Stimulated activated CD8-positive, alpha-beta memory T cell treated with anti-CD3 and anti-CD28 coated beads, Interleukin-15, amount 100 ng/mL, for 1 hour (primary cell): ENCODE data around the gene GNL3L.
"Not testable (repeated sequence)": the region's sequence is repeated elsewhere in the genome, so short reads cannot be mapped to it uniquely, and the experiment has no call there.

Experiments
- DNase-seq: peaks from one replicate; pipeline ENCODE4 v3.0.0-alpha.2; 2020; ENCODE audit warnings: low read depth

The GNL3L gene, protein sequence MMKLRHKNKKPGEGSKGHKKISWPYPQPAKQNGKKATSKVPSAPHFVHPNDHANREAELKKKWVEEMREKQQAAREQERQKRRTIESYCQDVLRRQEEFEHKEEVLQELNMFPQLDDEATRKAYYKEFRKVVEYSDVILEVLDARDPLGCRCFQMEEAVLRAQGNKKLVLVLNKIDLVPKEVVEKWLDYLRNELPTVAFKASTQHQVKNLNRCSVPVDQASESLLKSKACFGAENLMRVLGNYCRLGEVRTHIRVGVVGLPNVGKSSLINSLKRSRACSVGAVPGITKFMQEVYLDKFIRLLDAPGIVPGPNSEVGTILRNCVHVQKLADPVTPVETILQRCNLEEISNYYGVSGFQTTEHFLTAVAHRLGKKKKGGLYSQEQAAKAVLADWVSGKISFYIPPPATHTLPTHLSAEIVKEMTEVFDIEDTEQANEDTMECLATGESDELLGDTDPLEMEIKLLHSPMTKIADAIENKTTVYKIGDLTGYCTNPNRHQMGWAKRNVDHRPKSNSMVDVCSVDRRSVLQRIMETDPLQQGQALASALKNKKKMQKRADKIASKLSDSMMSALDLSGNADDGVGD

DNA sequence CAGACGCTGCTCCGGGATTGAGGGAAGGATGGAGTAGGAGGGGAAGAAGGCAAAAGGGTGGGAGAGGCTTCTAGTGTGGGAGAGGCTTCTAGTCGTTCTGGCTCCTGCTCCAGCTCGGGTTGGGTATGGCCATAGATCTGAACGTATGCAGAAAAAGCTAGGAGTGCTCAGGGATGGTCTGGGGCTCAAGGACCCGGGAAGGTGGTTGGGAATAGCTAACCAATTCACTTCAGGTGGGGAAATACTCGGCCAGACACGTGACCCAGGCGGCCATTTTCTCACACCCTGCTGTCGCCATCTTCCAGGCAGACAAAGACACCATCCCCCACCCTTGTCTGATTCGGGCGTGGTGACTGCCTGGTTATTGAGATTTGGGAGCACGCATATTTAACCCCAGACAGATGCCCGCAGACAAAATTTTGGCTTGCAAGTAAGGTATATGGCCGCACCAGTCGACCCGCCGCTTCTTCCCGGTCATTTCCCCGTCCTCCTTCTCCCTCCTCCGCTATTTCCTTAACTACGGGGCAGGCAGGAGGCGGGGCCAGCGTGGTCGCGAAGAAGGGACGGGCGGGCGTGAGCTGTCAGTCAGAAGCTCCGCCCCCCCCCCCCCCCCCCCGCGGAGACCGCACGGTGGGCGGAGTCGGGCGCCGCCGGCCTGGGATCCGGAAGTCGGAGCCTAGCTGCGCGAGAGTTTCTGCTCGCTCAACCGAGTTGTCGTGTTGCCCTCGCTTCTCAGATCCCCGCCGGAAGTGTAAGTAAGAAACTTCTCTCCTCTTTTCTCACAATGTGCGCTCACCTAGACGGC, at the start of gene GNL3L:
GNL3L (plus strand) TSS at position 668 of the 805 bp plus-strand sequence. CDS start 2,348 bp downstream, outside the sequence.
- DNase-seq, result peak; percentile 51

DNA sequence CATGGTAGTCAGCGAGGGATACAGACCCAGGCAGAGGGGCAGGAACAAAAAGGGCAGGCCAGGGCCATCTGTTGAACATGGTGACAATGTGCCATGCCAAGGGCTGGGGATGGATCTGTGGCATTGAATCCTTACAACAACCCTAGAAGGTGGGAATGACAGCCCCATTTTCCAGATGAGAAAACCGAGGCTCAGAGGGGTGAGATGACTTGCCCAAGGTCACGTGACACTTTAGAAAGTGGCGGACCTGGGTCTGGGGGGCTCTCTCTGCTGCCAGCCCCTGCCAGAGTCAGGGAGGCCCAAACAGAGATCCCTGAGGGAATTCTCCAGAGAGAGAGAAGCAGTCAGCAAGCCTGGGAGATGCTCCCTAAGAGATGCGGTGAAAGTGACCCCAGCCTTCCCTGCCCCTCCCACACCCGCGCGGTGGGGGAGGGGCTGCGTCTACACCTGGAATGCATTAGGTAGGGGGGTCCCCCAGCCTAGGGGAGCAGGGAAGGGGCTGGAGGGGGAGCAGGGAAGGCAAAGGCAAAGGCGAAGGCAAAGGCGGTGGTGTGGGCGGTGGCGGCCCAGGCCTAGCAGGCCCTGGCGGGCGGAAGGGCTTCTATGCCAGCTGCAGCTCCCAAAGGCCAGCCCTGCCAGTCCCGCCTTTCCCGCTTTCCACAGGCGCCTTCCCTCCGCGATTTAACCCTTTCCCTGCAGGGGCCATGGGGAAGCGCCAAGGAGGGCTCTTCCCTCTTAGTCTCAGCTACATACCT, 47.0 kb upstream of the GNL3L start:
- DNase-seq, result no peak

DNA sequence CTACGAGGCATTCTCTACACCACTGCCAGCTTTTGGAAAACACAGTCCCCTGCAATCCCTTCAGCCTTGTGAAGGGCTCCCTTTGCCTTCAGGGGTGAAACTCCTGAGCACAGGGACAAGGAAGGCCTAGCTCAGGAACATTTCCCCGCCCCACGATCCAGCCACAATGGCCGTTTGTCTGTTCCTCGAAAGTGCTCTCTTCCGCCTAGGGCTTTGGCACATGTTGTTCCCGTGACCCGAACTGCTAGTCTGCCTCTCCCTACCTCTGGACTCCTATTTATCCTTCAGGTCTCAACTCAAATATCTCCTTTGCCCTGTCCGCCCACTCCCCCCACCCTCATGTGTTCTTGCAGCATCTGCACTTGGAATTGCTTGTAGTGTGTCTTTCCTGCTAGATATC, 46.1 kb upstream of the GNL3L start:
- no peak for DNase-seq

DNA sequence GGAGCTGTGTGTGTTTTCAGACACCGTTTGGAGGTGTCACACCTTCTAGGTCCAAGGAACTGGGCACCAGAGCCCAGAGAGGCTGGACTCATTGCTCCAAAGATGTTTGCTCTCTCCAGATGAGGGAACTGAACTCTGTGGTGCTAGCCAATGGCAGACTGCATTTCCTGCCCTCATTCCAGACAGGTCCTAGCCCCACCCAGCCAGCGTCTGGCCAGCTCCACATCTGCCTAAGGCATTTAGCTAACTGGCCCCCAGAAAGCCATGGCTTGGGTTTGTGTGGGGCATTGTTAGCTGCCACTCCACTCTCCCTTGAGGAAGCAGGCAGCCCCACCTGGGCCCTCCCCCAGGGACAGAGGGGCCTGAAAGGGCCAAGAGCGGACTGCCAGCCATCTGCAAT, 45.4 kb upstream of the GNL3L start:
- DNase-seq, result no peak

DNA sequence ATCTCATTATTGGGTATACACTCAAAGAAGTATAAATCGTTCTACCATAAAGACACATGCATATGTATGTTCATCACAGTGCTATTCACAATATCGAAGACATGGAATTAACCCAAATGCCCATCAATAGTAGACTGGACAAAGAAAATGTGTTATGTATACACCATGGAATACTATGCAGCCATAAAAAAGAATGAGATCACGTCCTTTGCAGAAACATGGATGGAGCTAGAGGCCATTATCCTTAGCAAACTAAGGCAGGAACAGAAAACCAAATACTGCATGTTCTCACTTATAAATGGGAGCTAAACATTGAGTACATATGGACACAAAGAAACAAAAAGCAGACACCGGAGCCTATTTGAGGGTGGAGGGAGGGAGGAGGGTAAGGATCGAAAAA, 40.2 kb upstream of the GNL3L start:
- not testable (repeated sequence) for DNase-seq

DNA sequence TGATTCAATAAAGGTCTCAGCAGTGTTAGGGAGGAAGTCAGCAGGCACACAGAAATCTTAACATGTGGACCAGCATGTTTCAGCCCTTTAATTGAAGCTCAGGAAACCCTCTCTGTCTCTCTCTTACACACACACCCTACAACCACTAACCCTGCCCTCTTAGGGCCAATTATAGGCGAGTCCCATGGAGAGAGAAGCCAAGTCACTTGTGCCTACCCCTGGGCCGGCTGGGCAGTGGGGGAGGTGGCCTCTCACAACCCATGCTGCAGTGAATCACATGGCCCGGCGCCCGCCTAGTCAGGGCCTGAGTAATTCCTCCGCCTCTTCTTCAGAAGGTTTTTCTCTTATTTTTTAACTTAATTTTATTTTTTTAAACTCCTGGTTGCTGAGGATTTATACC, 37.7 kb upstream of the GNL3L start:
- DNase-seq, result no peak

DNA sequence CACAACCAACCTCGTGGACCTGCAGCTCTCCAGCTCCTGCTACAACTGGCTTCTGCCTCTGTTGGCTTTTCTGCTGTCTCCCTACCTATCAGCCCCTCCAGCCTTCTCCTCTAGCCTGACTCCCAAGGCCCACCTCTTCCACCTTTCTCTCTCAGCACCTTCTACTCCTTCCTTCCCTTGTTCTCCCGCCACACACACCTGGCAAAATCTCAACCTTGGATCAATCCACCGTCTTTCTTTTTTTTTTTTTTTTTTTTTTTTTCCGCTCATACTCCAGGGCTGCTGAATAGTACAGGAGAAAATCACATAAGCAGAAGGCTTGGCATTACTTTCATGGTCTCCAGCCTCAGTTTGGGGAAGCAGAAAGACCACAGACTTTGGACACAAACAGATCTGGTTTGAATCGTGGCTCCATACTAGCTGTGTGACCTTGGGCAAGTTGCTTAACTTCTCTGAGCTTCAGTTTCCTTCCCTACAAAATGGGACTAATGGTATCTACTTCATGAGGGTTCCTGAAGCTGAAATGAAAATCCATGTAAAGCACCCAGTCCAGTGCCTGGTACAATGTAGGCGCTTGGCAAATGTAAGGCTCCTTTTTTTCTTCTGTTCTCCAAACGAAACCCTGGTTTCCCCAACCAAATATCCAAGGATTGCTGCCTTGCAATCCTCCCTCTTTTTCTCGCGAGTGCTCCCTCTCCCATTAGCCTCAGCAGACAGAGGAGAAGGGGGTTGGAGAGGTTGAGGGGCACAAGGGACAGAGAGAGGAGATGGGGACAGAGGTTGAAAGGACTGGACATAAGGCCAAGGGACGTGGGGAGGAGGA, 35.6 kb upstream of the GNL3L start:
- DNase-seq, result no peak

DNA sequence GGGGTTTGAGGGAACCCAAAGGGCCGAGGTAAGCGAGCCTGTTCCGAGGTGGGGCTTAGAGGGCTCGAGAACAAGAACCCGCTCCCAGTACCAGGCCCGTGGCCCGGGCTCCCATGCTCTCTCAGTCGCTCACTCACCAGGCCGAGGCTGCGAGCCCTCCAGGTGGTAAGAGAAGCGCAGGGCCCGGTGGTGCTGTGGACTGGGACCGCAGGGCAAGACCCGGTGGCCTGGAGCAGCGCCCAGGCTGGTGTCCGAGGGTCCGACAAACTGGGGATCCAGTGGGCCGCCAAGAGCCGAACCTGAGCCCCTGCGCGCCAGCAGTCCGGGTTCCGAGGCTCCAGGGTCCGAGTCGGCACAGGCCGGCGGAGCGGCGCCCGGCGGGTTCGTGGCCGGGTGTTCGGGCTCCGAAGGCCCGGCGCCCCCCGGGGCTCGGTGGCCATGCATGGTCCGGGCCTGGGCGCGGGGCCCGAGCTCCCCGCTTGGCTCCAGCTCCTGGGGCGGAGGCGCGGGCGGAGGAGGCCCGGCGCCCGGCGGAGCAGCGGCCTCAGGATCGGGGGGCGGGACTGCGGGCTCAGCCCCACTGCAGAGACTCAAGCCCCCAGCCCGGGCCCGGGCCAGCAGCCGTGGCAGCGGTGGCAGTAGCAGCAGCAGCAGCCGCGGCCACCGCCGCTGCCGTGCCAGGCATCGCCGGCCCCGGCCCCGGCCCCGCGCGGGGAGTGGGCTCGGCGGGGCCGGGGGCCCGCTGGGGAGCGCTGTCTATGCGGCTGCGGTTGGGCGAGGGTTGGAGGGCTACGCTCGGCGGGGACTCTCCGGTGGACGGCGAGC, 34.8 kb upstream of the GNL3L start:
- no peak for DNase-seq

DNA sequence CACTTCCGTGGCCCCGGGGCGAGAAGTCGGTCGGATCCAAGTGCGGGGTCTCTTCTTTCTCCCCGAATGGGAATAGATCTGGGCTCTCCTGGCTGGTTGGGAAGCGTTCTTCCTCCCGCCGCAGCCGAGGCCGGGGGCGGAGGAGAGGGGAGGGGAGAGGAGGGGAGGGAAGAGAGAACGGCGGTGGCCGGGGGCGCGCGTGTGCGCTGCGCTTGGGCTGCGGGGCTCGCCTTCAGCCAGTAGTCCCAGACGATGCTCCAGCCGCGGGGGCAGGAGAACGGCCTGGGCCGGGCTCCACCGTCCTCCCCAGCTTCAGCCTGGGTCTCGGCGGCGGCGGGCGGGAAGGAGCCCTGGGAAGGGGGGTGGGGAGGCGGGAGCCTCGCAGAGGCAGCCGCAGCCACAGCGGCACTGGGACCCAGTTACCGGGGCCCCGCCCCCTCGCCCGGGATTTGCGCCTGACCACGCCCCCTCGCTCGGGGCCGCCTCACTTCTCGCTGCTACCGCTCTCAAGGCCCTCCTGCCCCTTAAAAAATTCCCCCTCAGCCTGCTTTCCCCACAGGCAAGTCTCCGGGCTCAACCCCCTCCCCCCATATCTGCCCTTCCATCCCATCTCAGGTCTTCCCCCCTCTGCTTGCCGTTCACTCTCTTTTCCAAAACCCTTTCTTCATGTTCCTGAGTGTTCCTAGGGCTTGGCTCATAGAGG, 34.1 kb upstream of the GNL3L start, which contains the start of gene FGD1:
FGD1 (minus strand) TSS at position 421 of the 703 bp plus-strand sequence. CDS start 802 bp downstream, outside the sequence.
- DNase-seq, result peak; percentile 1

DNA sequence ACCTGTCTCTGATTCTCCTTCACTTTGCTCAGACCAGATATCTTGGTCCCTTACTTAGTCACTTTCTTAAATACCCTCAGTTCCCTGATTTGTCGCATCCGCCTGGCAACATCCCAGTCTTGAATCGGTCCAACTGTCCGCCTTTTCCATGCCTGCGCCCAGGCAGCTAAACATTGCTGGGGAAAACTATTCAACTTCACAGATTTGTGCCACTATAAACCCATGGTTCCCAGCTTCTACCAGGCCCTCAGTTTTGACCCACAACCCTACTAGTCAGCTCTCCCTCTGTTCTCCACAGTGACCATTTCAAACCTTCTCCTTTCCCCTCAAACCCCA, 33.5 kb upstream of the GNL3L start:
- no peak for DNase-seq

DNA sequence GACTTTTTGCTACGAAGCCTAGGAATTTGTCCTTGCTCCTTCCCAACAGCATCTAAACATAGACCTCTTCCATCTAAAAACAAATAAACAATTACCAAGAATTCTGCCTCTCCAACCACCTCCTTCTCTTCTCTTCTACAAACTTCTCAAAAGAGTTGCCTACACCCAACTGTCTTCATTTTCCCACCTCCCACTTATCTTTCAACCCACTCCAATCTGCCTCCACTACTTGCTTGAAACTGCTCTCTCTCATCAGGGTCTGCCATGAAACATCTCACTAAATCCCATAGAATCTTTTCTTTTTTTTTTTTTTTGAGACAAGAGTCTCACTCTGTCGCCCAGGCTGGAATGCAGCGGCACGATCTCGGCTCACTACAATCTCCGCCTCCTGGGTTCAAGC, 33.1 kb upstream of the GNL3L start:
- DNase-seq, result no peak

DNA sequence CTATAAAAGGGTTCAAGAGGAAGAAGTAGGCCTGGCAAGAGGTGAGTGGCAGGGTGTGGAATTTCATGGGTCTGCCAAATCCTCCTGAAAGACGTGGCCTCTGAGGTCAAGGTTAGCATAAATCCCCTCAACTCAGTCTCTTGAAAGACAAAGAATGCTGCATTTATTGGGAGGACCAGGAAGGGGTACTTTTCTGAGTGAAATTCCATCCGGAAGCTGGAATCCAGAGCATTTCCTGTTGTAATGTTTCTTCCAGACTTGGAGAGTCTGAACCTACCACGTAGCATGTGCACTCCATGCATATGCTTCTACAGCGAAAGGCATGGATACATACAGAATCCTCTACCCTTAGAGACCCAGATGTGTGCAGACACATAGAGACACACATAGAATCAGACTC, 20.6 kb upstream of the GNL3L start:
- no peak for DNase-seq

DNA sequence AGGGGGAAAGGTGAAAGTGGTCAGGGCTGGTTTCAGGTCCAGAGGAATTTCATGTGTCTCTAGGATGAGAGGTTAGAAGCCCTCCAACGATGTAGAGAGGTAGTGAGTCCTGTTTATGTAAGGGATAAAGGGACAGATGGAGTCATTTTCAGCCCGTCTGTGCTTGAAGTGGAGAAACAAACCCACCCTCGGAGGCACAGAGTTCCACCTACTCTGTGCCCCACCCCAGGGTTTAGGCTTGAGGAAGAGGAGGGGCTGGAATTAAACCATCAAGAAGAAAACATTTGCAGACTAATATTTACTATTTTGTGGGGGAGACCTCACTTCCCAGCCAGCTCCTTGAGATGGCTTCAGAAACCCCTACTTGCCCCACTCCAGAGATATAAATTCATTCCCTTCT, 868 bp upstream of the GNL3L start:
- no peak for DNase-seq

DNA sequence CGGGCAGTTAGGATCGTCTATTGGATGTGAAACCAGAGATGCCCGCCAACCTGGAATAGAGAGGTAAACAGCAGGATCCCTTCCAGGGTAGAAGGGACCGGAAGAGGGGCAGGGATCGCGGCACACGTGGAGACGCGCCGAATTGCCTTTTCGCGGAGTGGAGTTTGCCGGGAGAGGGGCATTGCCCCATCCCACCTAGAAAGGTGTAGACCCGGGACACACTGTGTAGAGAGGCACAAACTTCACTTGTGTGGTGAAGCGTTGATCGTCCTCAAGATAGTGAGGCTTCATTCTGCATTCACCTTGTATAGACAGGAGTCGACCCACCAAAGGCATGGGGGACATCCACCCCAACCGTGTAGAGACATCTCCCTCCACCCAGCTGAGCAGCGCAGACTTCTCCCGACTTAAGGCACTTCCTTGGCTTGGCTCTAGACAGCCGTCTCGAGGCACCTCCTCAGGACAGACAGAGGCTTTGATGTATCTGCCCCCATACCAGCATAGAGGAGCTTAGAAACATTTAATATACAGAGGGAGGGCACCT, 410 bp downstream of the GNL3L start:
- no peak for DNase-seq

DNA sequence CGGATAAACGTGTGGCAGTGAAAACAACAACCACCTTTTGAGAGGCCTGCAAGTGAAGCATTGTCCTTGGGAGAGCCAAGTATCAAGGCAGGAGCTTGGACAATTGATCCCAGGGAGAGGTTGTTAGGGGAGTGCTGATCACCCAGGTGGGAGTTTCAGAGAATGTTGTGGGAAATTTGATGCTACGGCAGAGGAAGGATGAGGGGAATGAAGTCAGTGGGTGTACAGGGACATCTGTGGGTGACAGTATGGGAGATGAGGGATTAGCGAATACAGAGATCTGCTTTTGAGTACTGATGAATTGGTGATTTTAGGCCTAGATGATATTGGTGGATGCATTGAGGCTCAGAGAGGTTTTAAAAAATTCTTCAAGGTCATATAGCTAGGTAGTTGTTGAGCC, 4.3 kb downstream of the GNL3L start:
- DNase-seq, result no peak

DNA sequence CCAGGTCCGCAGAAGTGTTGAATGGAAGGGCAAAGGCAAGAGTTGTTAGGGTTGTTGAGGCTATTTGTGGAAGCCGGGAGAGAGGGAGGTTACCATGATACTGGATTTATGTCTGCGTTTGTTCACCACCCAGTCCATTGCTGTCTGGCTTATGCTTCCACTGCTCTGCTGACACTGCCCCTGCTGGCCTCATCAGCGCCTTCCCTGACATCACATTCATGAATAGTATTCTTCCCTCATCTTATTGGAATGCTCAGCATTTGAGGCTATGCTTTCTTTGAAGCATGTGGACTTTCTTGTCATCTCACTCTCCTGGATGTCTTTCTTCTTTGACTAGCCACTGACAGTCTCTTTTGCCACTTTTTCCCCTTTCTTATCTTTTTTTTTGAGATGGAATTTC, 10.3 kb downstream of the GNL3L start:
- no peak for DNase-seq

DNA sequence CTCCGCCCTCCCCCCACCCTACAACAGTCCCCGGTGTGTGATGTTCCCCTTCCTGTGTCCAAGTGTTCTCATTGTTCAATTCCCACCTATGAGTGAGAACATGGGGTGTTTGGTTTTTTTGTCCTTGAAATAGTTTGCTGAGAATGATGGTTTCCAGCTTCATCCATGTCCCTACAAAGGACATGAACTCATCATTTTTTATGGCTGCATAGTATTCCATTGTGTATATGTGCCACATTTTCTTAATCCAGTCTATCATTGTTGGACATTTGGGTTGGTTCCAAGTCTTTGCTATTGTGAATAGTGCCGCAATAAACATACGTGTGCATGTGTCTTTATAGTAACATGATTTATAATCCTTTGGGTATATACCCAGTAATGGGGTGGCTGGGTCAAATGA, 12.2 kb downstream of the GNL3L start:
- not testable (repeated sequence) for DNase-seq

DNA sequence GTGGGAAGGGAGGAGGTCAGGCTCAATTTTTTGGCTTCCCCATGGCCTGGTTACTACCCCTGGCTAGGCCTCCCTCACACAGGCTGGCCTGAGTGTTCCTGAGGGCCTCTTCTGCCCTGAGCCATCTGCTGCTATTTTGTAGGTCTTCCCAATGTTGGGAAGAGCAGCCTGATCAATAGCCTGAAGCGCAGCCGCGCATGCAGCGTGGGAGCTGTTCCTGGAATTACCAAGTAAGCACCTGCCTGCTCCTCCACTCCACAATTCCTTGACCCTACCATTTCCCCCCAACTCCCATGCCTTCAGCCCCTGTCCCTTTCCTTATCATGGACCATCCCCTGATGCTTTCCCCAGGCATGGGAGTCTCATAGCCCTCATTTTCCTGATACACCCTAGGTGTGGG, 20.8 kb downstream of the GNL3L start:
- DNase-seq, result no peak

DNA sequence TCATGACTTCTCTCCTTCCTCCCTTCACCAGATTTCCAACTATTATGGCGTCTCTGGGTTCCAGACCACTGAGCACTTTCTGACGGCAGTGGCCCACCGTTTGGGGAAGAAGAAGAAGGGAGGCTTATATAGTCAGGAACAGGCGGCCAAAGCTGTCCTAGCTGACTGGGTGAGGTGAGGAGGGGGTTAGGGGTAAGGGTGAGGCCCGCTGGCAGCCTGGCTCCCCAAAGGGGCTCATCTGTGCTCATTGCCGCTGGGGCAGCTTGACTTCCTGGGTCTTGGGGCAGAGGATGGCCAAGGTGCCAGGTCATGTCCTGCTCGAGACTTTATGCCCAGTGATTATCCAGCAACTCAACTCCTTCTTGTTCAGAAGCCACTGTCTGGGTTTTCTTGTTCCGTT, 21.8 kb downstream of the GNL3L start:
- DNase-seq, result no peak

DNA sequence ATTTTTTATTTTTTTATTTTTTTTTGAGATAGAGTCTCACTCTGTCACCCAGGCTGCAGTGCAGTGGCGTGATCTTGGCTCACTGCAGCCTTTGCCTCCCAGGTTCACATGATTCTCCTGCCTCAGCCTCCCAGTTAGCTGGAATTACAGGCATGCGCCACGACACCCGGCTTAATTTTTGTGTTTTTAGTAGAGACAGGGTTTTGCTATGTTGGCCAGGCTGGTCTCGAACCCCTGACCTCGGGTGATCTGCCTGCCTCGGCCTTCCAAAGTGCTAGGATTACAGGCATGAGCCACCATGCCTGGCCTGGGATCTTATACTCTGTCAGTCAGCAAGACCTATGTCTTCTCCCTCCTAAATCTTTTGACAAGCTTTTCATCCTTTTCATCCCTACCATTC, 25.0 kb downstream of the GNL3L start:
- not testable (repeated sequence) for DNase-seq
